ENCODE data around the gene NAPG.
"Not testable (repeated sequence)": the region's sequence is repeated elsewhere in the genome, so short reads cannot be mapped to it uniquely, and the experiment has no call there.

NAPG gene

DNA sequence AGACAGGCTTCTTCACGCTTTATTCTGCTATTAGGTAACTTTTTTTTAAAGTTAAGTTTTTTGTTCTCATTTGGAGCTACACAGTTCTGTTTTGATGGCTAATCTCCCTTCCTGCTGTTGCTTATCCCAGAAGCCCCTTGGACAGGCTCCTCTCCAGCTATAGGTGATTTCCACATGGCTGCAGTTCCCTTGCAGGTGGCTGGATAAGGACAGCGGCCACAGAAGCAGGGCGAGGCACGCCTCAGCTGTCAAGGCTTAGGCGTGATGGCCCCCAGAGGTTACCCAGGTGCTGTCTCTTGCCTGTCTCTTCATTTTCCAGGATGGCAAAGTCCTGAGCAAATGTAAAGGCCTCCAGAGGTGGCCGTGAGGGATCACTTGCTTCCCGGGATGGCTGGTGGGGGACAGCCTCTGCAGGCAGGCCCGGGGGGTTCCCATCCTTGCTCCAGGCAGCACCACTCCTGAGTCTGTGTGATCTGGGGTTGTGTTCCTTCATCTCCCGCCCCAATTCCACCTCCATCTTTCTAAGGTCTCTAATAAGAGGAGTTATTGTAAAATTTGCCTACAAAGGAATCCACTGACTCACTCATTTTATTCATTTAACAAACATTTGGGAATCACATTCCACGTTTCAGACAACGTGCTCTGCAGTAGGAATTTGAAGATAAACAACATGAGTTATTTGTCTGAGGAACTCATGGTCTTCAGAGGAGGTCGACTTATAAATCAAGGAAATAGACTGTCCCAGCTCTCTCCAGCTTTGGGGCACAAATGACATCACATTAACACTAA is 53.4 kb downstream of the NAPG start:
- peak; percentile 20 for DNase-seq (ENCODE audit: low read depth)

DNA sequence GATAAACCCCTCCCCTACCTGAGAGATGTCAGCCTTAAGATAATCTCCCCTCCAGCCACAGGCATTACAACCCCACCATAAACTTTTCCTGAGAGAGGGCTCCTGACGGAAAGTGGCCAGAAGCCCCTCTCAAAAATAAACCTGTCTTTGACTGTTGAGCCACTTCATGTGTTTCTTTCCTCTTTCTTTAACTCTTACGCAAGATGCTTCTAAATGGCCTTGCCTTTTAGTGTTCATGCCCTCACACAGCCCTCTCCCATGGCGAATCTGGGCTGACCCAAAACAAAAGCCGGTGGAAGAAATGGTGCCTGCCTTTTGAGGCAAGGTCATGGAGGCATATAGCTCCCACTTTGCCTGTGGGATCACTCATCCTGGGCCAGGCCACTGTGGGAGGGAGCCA is 54.4 kb downstream of the NAPG start:
- no peak for DNase-seq (ENCODE audit: low read depth)

GRCh38 chr18:10585260-10585659 is 59.4 kb downstream of the NAPG start:
- no peak for DNase-seq (ENCODE audit: low read depth)

DNA sequence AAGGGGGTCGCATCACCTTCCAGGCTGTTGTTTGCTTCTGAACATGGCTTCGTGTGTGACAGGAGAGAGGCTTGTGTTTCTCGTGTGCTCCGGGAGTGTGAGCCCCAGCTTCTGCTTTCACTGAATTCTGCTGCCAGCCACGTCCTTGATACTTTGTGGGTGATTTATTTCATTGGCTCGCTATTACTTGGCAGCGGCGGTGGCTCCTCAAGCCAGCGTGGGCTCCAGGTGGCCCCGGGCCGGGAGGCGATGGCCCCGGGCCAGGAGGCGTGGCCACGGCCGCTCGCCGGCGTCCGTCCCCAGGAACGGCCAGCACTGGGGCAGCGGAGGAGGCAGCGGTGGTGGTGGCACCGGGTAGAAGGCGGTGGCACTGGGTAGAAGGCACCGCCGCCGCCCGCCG is 63.1 kb downstream of the NAPG start:
- DNase-seq (ENCODE audit: low read depth): no peak

- DNase-seq (ENCODE audit: low read depth): no peak
Measured at GRCh38 chr18:10590412-10590811, 64.6 kb downstream of the NAPG start.

- no peak for DNase-seq (ENCODE audit: low read depth)
Measured at GRCh38 chr18:10591896-10592295, 66.1 kb downstream of the NAPG start.

- DNase-seq (ENCODE audit: low read depth): not testable (repeated sequence)
Measured at GRCh38 chr18:10593366-10594022, 67.7 kb downstream of the NAPG start.

GRCh38 chr18:10595917-10596316 is 70.1 kb downstream of the NAPG start:
- not testable (repeated sequence) for DNase-seq (ENCODE audit: low read depth)

- DNase-seq (ENCODE audit: low read depth): not testable (repeated sequence)
Measured at GRCh38 chr18:10597695-10598094, 71.9 kb downstream of the NAPG start.

GRCh38 chr18:10600701-10601100 is 74.9 kb downstream of the NAPG start:
- DNase-seq (ENCODE audit: low read depth): not testable (repeated sequence)

All from GM04504 (cell line).